NB4 (cell line): ENCODE measurements around the gene UBE2K.

Experiments used
- CTCF ChIP-seq: IDR thresholded peaks from one replicate; pipeline ENCODE4 v1.5.1; 2012; ENCODE audit warnings: low read depth, low read length
- MYC ChIP-seq: IDR thresholded peaks from 2 replicates; pipeline ENCODE4 v1.6.1; 2011; ENCODE audit warnings: low read depth, low read length
- POLR2A ChIP-seq: IDR thresholded peaks from 2 replicates; pipeline ENCODE4 v1.6.1; 2011; ENCODE audit warnings: mild to moderate bottlenecking; ENCODE audit not compliant: insufficient read length; ENCODE audit errors: extremely low read depth

GRCh38 chr4:39763714-39764572 lies 66.0 kb downstream of the UBE2K start:
- TF ChIP-seq POLR2A (no peak), CTCF (no peak), MYC (no peak)
